C4-2B (cell line): Measurements from ENCODE around the gene FMO5.

Experiments
- ZFX ChIP-seq: fragments of 450-650 bp; IDR thresholded peaks from 2 replicates; pipeline ENCODE4 v1.6.1; 2017
- TF ChIP-seq, protein P1 (sequence below): fragments of 450-650 bp; conservative IDR thresholded peaks from 2 replicates; pipeline ENCODE4 v1.5.1; 2017; ENCODE audit warnings: mild to moderate bottlenecking

GRCh38 chr1:147142886-147143285, 82.3 kb downstream of the FMO5 start:
- TF ChIP-seq, protein P1, sequence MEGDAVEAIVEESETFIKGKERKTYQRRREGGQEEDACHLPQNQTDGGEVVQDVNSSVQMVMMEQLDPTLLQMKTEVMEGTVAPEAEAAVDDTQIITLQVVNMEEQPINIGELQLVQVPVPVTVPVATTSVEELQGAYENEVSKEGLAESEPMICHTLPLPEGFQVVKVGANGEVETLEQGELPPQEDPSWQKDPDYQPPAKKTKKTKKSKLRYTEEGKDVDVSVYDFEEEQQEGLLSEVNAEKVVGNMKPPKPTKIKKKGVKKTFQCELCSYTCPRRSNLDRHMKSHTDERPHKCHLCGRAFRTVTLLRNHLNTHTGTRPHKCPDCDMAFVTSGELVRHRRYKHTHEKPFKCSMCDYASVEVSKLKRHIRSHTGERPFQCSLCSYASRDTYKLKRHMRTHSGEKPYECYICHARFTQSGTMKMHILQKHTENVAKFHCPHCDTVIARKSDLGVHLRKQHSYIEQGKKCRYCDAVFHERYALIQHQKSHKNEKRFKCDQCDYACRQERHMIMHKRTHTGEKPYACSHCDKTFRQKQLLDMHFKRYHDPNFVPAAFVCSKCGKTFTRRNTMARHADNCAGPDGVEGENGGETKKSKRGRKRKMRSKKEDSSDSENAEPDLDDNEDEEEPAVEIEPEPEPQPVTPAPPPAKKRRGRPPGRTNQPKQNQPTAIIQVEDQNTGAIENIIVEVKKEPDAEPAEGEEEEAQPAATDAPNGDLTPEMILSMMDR, result no peak
- no peak for TF ChIP-seq ZFX
